ENCODE measurements around the gene CORO2B. TPM values are rescaled to one million over a fixed set of nuclear protein-coding genes. Genes with fewer than 3 reads are reported as not detected.

The CORO2B gene
- total and polyA plus RNA-seq, 2 of the 4 experiments (the other 2 are of a cell fraction): 9.3 to 39.3 TPM

- Histone ChIP-seq H2BK120ac (ENCODE audit: low read depth, low read length) (no peak overlapping the region), H3K9ac (ENCODE audit: low read depth, low read length) (no peak overlapping the region), H2BK5ac (ENCODE audit: low read depth, low read length, poor library complexity, severe bottlenecking) (no peak overlapping the region), H2BK15ac (ENCODE audit: low read depth, low read length) (no peak overlapping the region), H3K4me3 (ENCODE audit: insufficient read depth, low read depth, low read length) (no peak overlapping the region), H3K9me3 (ENCODE audit: control insufficient read depth, insufficient read depth, low read length) (no peaks in the 10 kb centered on the region), H2AFZ (replicated peaks; ENCODE audit: low read length, poor library complexity) (no peak overlapping the region), H2AK5ac (ENCODE audit: low read depth, low read length) (no peak overlapping the region), H4K91ac (ENCODE audit: insufficient read depth, low read depth, low read length) (no peak overlapping the region), H3K9me1 (ENCODE audit: insufficient read depth, low read length) (no peaks in the 10 kb centered on the region), H4K5ac (ENCODE audit: low read depth, low read length) (no peak overlapping the region), H3K27me3 (ENCODE audit: control insufficient read depth, insufficient read depth, low read length) (no peaks in the 10 kb centered on the region), H3K36me3 (ENCODE audit: control insufficient read depth, insufficient read depth, low read length) (no peaks in the 10 kb centered on the region), H3K79me1 (ENCODE audit: low read depth in 1 of 2, low read length in 2 of 2) (0 out of 4 replicates have a peak, but pooled peaks cover 0 to 3% of the 10 kb centered on the region in 2 experiments), H4K8ac (ENCODE audit: low read depth in 2 of 2, low read length in 2 of 2) (no peak overlapping the region), H3K14ac (replicated peaks; ENCODE audit: low read depth, low read length) (no peak overlapping the region), H3K18ac (ENCODE audit: low read depth, low read length) (no peak overlapping the region), H2BK20ac (ENCODE audit: low read depth, low read length) (no peak overlapping the region), H3K4me2 (ENCODE audit: low read depth, low read length) (no peak overlapping the region), H2AK9ac (replicated peaks; ENCODE audit: low read depth, low read length, poor library complexity) (no peak overlapping the region), H3K27ac (ENCODE audit: insufficient read depth, low read length) (no peak overlapping the region), H3K23ac (ENCODE audit: low read depth, low read length) (no peak overlapping the region), H3K56ac (ENCODE audit: extremely low read depth, insufficient read depth, low read length) (no peak overlapping the region), H3K4me1 (ENCODE audit: control insufficient read depth, insufficient read depth, low read length) (no peaks in the 10 kb centered on the region), H3K4ac (ENCODE audit: low read depth, low read length) (no peak overlapping the region), H4K20me1 (ENCODE audit: insufficient read depth, low read length) (no peaks in the 10 kb centered on the region)
- TF ChIP-seq CEBPB (IDR thresholded peaks at IDR 0.05; ENCODE audit: low read depth, low read length) (no peak), MAFK (IDR thresholded peaks at IDR 0.05; ENCODE audit: low read depth, low read length) (no peak), BHLHE40 (IDR thresholded peaks at IDR 0.05; ENCODE audit: low read depth, low read length) (no peak), MXI1 (IDR thresholded peaks at IDR 0.05; ENCODE audit: borderline replicate concordance, low read depth, low read length) (no peak), NFE2L2 (IDR thresholded peaks at IDR 0.05; ENCODE audit: low read depth, low read length) (no peak), RCOR1 (IDR thresholded peaks at IDR 0.05; ENCODE audit: insufficient replicate concordance, low read length) (no peak), CHD1 (IDR thresholded peaks at IDR 0.05; ENCODE audit: low read depth, low read length) (no peak), RAD21 (IDR thresholded peaks at IDR 0.05; ENCODE audit: low read length) (no peak), CTCF (conservative IDR thresholded peaks at IDR 0.05; ENCODE audit: low read depth, low read length) (no peak), RFX5 (IDR thresholded peaks at IDR 0.05; ENCODE audit: low read depth, low read length) (no peak), SMC3 (IDR thresholded peaks at IDR 0.05; ENCODE audit: low read depth, low read length) (no peak), MAZ (IDR thresholded peaks at IDR 0.05; ENCODE audit: borderline replicate concordance, low read depth, low read length) (no peak), ELK1 (IDR thresholded peaks at IDR 0.05; ENCODE audit: borderline replicate concordance, low read depth, low read length) (no peak), POLR2A (IDR thresholded peaks at IDR 0.05; ENCODE audit: low read depth, low read length) (no peak), FOS (IDR thresholded peaks at IDR 0.05; ENCODE audit: low read depth, low read length) (no peak)
- TF ChIP-seq, protein P1, sequence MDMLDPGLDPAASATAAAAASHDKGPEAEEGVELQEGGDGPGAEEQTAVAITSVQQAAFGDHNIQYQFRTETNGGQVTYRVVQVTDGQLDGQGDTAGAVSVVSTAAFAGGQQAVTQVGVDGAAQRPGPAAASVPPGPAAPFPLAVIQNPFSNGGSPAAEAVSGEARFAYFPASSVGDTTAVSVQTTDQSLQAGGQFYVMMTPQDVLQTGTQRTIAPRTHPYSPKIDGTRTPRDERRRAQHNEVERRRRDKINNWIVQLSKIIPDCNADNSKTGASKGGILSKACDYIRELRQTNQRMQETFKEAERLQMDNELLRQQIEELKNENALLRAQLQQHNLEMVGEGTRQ (IDR thresholded peaks at IDR 0.05; ENCODE audit: low read depth, low read length): no peak
- CTCF ChIA-PET: interaction anchor here (0.9 kb wide), 1 partner anchor 50 kb away, joined by 3 read pairs; no protein-coding TSS in a partner anchor
- dilution Hi-C loops (cut with HindIII; ENCODE audit: low sequenced_read_pairs, unreplicated experiment) (no loop called here), in situ Hi-C loops (cut with MboI; ENCODE audit: low sequenced_read_pairs) (no loop called here), intact Hi-C loops (cut with micrococcal nuclease) (no loop called here)
- BruUV-seq (replicated peaks): no TSS peak
- DNase-seq (no peak), ATAC-seq (ENCODE audit: low read depth) (no peak)
- POLR2A ChIA-PET (ENCODE audit: unreplicated experiment): no interaction called here
- no CpG with 5 or more reads among the region's 1 CpG for WGBS, 2 experiments (ENCODE audit: extremely low coverage in 2 of 2, insufficient read length in 1 of 2)
Measured at GRCh38 chr15:68663526-68663925, 84.7 kb downstream of the CORO2B start.
